K562 (cell line): Measurements from ENCODE around the gene AAMDC. TPM values are rescaled to one million over a fixed set of nuclear protein-coding genes. Genes with fewer than 3 reads are reported as not detected.

Experiments used
- ATAC-seq: fragments of 200-7000 bp; cut with Tn5 transposase; 3 replicates; pipeline ENCODE4 v1.9.1; 2020; ENCODE audit warnings: moderate library complexity
- BruUV-seq: library from RNA; stranded (reverse); fragments of 400-500 nt; replicated peaks from 2 replicates; lab custom pipeline; 2021; lab: Mats Ljungman, UMichigan
- CTCF ChIA-PET: fragments of 300-600 bp; formaldehyde crosslinking; extraction: SDS; loops from one replicate; lab custom pipeline; 2021; ENCODE audit warnings: low intra/inter-chr PET ratio; lab: Yijun Ruan, JAX
- POLR2A ChIA-PET: fragments of 300-600, 350-650 bp; sonication (Branson Sonifier 250); formaldehyde crosslinking; extraction: SDS; loops from one replicate; lab custom pipeline; 2021; ENCODE audit warnings: antibody characterized with exemption, inconsistent platforms; lab: Yijun Ruan, JAX
- DNase-seq, 4 experiments: peaks; one replicate each; pipeline versions ENCODE4 v3.0.0 to v3.0.0-alpha.2; 2011 to 2018; ENCODE audit warnings: low spot score in 3 of 4, mixed read lengths in 3 of 4; ENCODE audit errors: extremely low read depth in 1 of 4
- FAIRE-seq: peaks from 2 replicates; lab custom pipeline; 2011; peaks lifted over from hg19 to GRCh38; lab: Jason Lieb, UNC
- H2AFZ ChIP-seq: 2 replicates; pipeline ENCODE4 v1.6.0; 2011; ENCODE audit warnings: low read depth, low read length, control low read depth, inconsistent platforms
- H3K27ac ChIP-seq: fragments of 200-600 bp; 3 replicates; pipeline ENCODE4 v1.8.0; 2011; ENCODE audit warnings: low read depth, mild to moderate bottlenecking, control low read depth, inconsistent platforms, low read length, moderate library complexity, mixed read lengths; ENCODE audit errors: extremely low read depth
- H3K27me3 ChIP-seq, 2 experiments: fragments of 300-600 bp in 1 of 2; 2 replicates in 1 of 2; 3 replicates in 1 of 2; pipeline versions ENCODE4 v1.6.0 to v1.8.0; 2011; ENCODE audit warnings: inconsistent platforms in 2 of 2, low read length in 2 of 2, mild to moderate bottlenecking in 1 of 2, mixed read lengths in 1 of 2, moderate library complexity in 1 of 2; ENCODE audit not compliant: control insufficient read depth in 2 of 2, insufficient read depth in 2 of 2
- H3K36me3 ChIP-seq: fragments of 300-600 bp; 3 replicates; pipeline ENCODE4 v1.8.0; 2011; ENCODE audit warnings: mild to moderate bottlenecking, low read length, inconsistent platforms; ENCODE audit not compliant: control insufficient read depth, insufficient read depth
- H3K4me1 ChIP-seq, 2 experiments: fragments of 200-600 bp in 1 of 2; replicated peaks in 1 of 2; 2 replicates in 1 of 2; 3 replicates in 1 of 2; pipeline versions ENCODE4 v1.5.1 to v1.8.0; 2011; ENCODE audit warnings: inconsistent platforms in 2 of 2, low read length in 2 of 2, mild to moderate bottlenecking in 1 of 2, mixed read lengths in 1 of 2, moderate library complexity in 1 of 2; ENCODE audit not compliant: control insufficient read depth in 2 of 2, insufficient read depth in 2 of 2
- H3K4me2 ChIP-seq: 2 replicates; pipeline ENCODE4 v1.6.1; 2011; ENCODE audit warnings: low read length, control low read depth, inconsistent platforms, mixed read lengths; ENCODE audit not compliant: insufficient read depth
- H3K4me3 ChIP-seq: fragments of 200-600 bp; sonication (generic), shearing (Covaris generic); 2 replicates; pipeline ENCODE4 v1.5.1; 2016; ENCODE audit warnings: control low read depth, inconsistent platforms
- H3K79me2 ChIP-seq: fragments of 200-600 bp; 3 replicates; pipeline ENCODE4 v1.8.0; 2011; ENCODE audit warnings: low read length, inconsistent platforms; ENCODE audit not compliant: control insufficient read depth, insufficient read depth
- H3K9ac ChIP-seq, 2 experiments: 2 replicates each; pipeline versions ENCODE4 v1.6.0 to v1.6.1; 2011; ENCODE audit warnings: low read depth in 2 of 2, low read length in 2 of 2, control low read depth in 1 of 2, inconsistent platforms in 1 of 2, mild to moderate bottlenecking in 1 of 2, mixed read lengths in 1 of 2; ENCODE audit not compliant: insufficient read depth in 1 of 2
- H3K9me1 ChIP-seq: one replicate; pipeline ENCODE4 v1.6.0; 2011; ENCODE audit warnings: inconsistent platforms, mild to moderate bottlenecking, low read length, moderate library complexity; ENCODE audit not compliant: control insufficient read depth, insufficient read depth
- H3K9me3 ChIP-seq: replicated peaks from 2 replicates; pipeline ENCODE4 v1.5.1; 2011; ENCODE audit warnings: low read depth, low read length, inconsistent platforms; ENCODE audit not compliant: control insufficient read depth, insufficient read depth
- H4K20me1 ChIP-seq: replicated peaks from 2 replicates; pipeline ENCODE4 v1.6.1; 2011; ENCODE audit warnings: low read length, inconsistent platforms, mixed read lengths; ENCODE audit not compliant: control insufficient read depth, insufficient read depth
- CAMTA2 ChIP-seq: fragments of 250-450 bp; sonication (Bioruptor Pico); conservative IDR thresholded peaks from 2 replicates; pipeline ENCODE4 v1.5.1; 2022
- CCAR2 ChIP-seq: fragments of 200-400 bp; formaldehyde crosslinking; IDR thresholded peaks from 2 replicates; pipeline ENCODE4 v1.6.1; 2017; ENCODE audit warnings: mild to moderate bottlenecking, low read depth, low read length
- CHD2 ChIP-seq: IDR thresholded peaks from 2 replicates; pipeline ENCODE4 v1.6.1; 2011; ENCODE audit warnings: low read depth, low read length
- E2F8 ChIP-seq: fragments of 450-650 bp; IDR thresholded peaks from 2 replicates; pipeline ENCODE4 v1.7.1; 2018; ENCODE audit warnings: mild to moderate bottlenecking, low read depth; ENCODE audit not compliant: partially characterized antibody
- GATAD2A ChIP-seq: fragments of 450-650 bp; IDR thresholded peaks from 2 replicates; pipeline ENCODE4 v1.6.1; 2017
- GTF2F1 ChIP-seq: IDR thresholded peaks from 2 replicates; pipeline ENCODE4 v1.6.1; 2011; ENCODE audit warnings: low read depth, low read length, improper control_type of control experiment
- HNRNPK ChIP-seq: fragments of 200-400 bp; formaldehyde crosslinking; IDR thresholded peaks from one replicate; pipeline ENCODE4 v1.6.1; 2018; ENCODE audit warnings: mild to moderate bottlenecking, low read depth, low read length; ENCODE audit not compliant: poor library complexity, severe bottlenecking
- KAT7 ChIP-seq: sonication (generic); formaldehyde crosslinking; IDR thresholded peaks from 2 replicates; pipeline ENCODE4 v1.8.0; 2022; ENCODE audit warnings: missing genetic modification reagents, mild to moderate bottlenecking, borderline replicate concordance
- KLF16 ChIP-seq: IDR thresholded peaks from 2 replicates; pipeline ENCODE4 v1.6.1; 2016; ENCODE audit warnings: antibody characterized with exemption
- NRF1 ChIP-seq, 2 experiments: fragments of 450-650 bp; IDR thresholded peaks in 1 of 2; conservative IDR thresholded peaks in 1 of 2; 2 replicates each; pipeline ENCODE4 v1.6.1; 2014; ENCODE audit warnings: mild to moderate bottlenecking in 2 of 2
- POU5F1 ChIP-seq: fragments of 150-350 bp; IDR thresholded peaks from 2 replicates; pipeline ENCODE4 v1.6.1; 2014; ENCODE audit warnings: borderline replicate concordance, low read length, low read depth, mild to moderate bottlenecking; ENCODE audit not compliant: partially characterized antibody
- TEAD4 ChIP-seq, 2 experiments: sonication (generic) in 1 of 2; formaldehyde crosslinking in 1 of 2; IDR thresholded peaks; 2 replicates each; pipeline versions ENCODE4 v1.6.1 to v1.8.0; 2012 to 2022; ENCODE audit warnings: borderline replicate concordance in 1 of 2, inconsistent platforms in 1 of 2, low read length in 1 of 2, mild to moderate bottlenecking in 1 of 2, missing genetic modification reagents in 1 of 2
- TGIF2 ChIP-seq: sonication (generic); formaldehyde crosslinking; IDR thresholded peaks from 2 replicates; pipeline ENCODE4 v1.8.1; 2022; ENCODE audit warnings: mild to moderate bottlenecking, missing genetic modification reagents, moderate library complexity
- ZFP1 ChIP-seq: fragments of 450-650 bp; formaldehyde crosslinking; IDR thresholded peaks from 2 replicates; pipeline ENCODE4 v1.4.0; 2020; ENCODE audit warnings: mild to moderate bottlenecking, mixed read lengths
- ZNF146 ChIP-seq: IDR thresholded peaks from one replicate; pipeline ENCODE4 v1.6.1; 2018; ENCODE audit warnings: missing compliant biosample characterization; ENCODE audit not compliant: unreplicated experiment
- ZNF316 ChIP-seq: fragments of 450-650 bp; IDR thresholded peaks from 2 replicates; pipeline ENCODE4 v1.6.1; 2016
- WGBS: fragments of 100-300 bp; shearing (Covaris generic); methylation state at CpG from one replicate; pipeline ENCODE4 v1.1.6; 2016; ENCODE audit warnings: low coverage, mixed read lengths; ENCODE audit not compliant: insufficient coverage; ENCODE audit errors: missing lambda C conversion rate; 5-methylcytosine and 5-hydroxymethylcytosine counted together
- in situ Hi-C: fragments of 300-500 bp; cut with MboI; formaldehyde crosslinking; loops from 4 replicates; pipeline ENCODE4 v1.15.0; 2018; ENCODE audit warnings: inconsistent platforms, mixed read lengths
- intact Hi-C: fragments of 100-400 bp; cut with micrococcal nuclease; formaldehyde crosslinking; loops from 2 replicates; pipeline ENCODE4 v1.14.2; 2022
- polyA plus RNA-seq, 8 experiments: library from polyadenylated mRNA; depleted of rRNA in 4 of 8; stranded (reverse) in 5 of 8; unstranded in 3 of 8; fragments of >200 nt; fragmentation: Nextera tagmentation in 2 of 8; fragmentation: Illumina TruSeq in 1 of 8; extraction: Ambion mirVana in 2 of 8; extraction: Trizol in 1 of 8; gene quantifications; 2 replicates each; pipeline versions ENCODE4 v1.2.1 to v1.2.3, GENCODE V29; 2011 to 2014; ENCODE audit warnings: inconsistent platforms in 1 of 8, missing spikeins in 1 of 8
- total RNA-seq, 7 experiments: library from RNA; depleted of rRNA in 6 of 7; stranded (reverse); fragments of >200 nt in 6 of 7; fragmentation: Illumina TruSeq in 2 of 7; extraction: Trizol in 2 of 7; gene quantifications; 2 replicates each; pipeline versions ENCODE4 v1.2.1 to v1.2.3, GENCODE V29; 2011 to 2021; ENCODE audit warnings: low replicate concordance in 1 of 7

The AAMDC gene
- total and polyA plus RNA-seq, 9 of the 15 experiments (the other 6 are each of a cell fraction or from before 2014, with no cell fraction given), result 10.4 to 40.6 (median 15.6) TPM

- H2AFZ ChIP-seq, result no peak overlapping the region
- DNase-seq, result no peak
- H3K9me3 ChIP-seq, result no peaks in the 10 kb centered on the region
Measured at GRCh38 chr11:77865805-77866204, 44.9 kb downstream of the AAMDC start.

GRCh38 chr11:77866336-77866735 lies 45.4 kb downstream of the AAMDC start:
- BruUV-seq, result no TSS peak
- H3K27ac ChIP-seq, result no peak overlapping the region
- FAIRE-seq (no peak), DNase-seq (no peak), ATAC-seq (no peak)
- no peaks in the 10 kb centered on the region for H3K79me2 ChIP-seq
- WGBS, result 17% methylated on average over 1 of the region's 1 CpG
- H3K9ac ChIP-seq, result no peak overlapping the region
- H3K27me3 ChIP-seq, result no peaks in the 10 kb centered on the region
- H4K20me1 ChIP-seq, result no peaks in the 10 kb centered on the region
- H3K9me3 ChIP-seq, result no peaks in the 10 kb centered on the region
- ChIA-PET POLR2A (interaction anchor here (0.6 to 1.1 kb wide), 2 partner anchors 11 to 803 kb away, joined by 3 read pairs; no protein-coding TSS in a partner anchor), CTCF (no interaction called here)
- no peak overlapping the region for H3K4me2 ChIP-seq
- in situ Hi-C loops, result no loop called here
- H3K4me3 ChIP-seq, result no peak overlapping the region
- H2AFZ ChIP-seq, result no peak overlapping the region
- intact Hi-C loops, result no loop called here
- H3K4me1 ChIP-seq, result no peaks in the 10 kb centered on the region; a peak in 1 of 5 replicates
- no peaks in the 10 kb centered on the region for H3K9me1 ChIP-seq
- H3K36me3 ChIP-seq, result peaks cover under 1% of the 10 kb centered on the region; the same call in 1 of the 3 replicates
- TF ChIP-seq KLF16, result no peak
- TF ChIP-seq NRF1 (conservative IDR thresholded peaks at IDR 0.05 in 1 of 2, IDR thresholded peaks at IDR 0.05 in 1 of 2), result no peak
- TF ChIP-seq E2F8, result no peak
- no peak for TF ChIP-seq HNRNPK
- no peak for TF ChIP-seq ZNF316
- TF ChIP-seq ZNF146, result no peak
- TF ChIP-seq GATAD2A, result no peak
- TF ChIP-seq CHD2, result no peak
- TF ChIP-seq KAT7 (CRISPR knock-in tag), result no peak
- no peak for TF ChIP-seq CCAR2
- no peak for TF ChIP-seq TGIF2
- no peak for TF ChIP-seq ZFP1 (CRISPR knock-in tag)
- TF ChIP-seq TEAD4 (IDR thresholded peaks at IDR 0.05; ENCODE audit: low read length), result no peak
- no peak for TF ChIP-seq TEAD4 (CRISPR knock-in tag; IDR thresholded peaks at IDR 0.05; ENCODE audit: borderline replicate concordance)

More at GRCh38 chr11:77865805-77866204, 44.9 kb downstream of the AAMDC start:
- Histone ChIP-seq H3K4me2 (no peak overlapping the region), H3K36me3 (no peaks in the 10 kb centered on the region), H3K27ac (no peak overlapping the region), H3K9ac (no peak overlapping the region), H3K4me1 (no peaks in the 10 kb centered on the region; a peak in 1 of 5 replicates), H3K9me1 (no peaks in the 10 kb centered on the region), H3K79me2 (no peaks in the 10 kb centered on the region), H3K27me3 (no peaks in the 10 kb centered on the region), H4K20me1 (no peaks in the 10 kb centered on the region), H3K4me3 (no peak overlapping the region)
- POLR2A ChIA-PET, result interaction anchor here (0.6 to 1.1 kb wide), 3 partner anchors 8 to 803 kb away, joined by 3 read pairs; no protein-coding TSS in a partner anchor
- no TSS peak for BruUV-seq
- ATAC-seq (no peak), FAIRE-seq (no peak)
- in situ Hi-C loops (no loop called here), intact Hi-C loops (no loop called here)
- 20% methylated on average over 1 of the region's 1 CpG for WGBS
- TF ChIP-seq GTF2F1 (no peak), POU5F1 (no peak), CAMTA2 (CRISPR knock-in tag) (no peak)
- CTCF ChIA-PET, result no interaction called here
